Amniotic epithelial cell (primary cell): ENCODE data around the gene IFNA16.
"Not testable (repeated sequence)": the region's sequence is repeated elsewhere in the genome, so short reads cannot be mapped to it uniquely, and the experiment has no call there.

Experiments used
- DNase-seq: peaks from one replicate; pipeline ENCODE4 v3.0.0-alpha.2; 2010; ENCODE audit warnings: low read depth

Gene IFNA16

GRCh38 chr9:21194867-21195776, 22.0 kb downstream of the IFNA16 start:
- DNase-seq: peak; percentile 4

GRCh38 chr9:21187487-21187886, 29.6 kb downstream of the IFNA16 start, which contains the start of gene IFNA4:
Gene IFNA4, minus strand, starts transcription at chr9:21187587. Its CDS starts 56 bp downstream, at chr9:21187531.
- DNase-seq: not testable (repeated sequence)

- peak; percentile 10 for DNase-seq
Measured at GRCh38 chr9:21182810-21183736, 34.0 kb downstream of the IFNA16 start.

- DNase-seq: no peak
Measured at GRCh38 chr9:21174671-21175070, 42.4 kb downstream of the IFNA16 start.

GRCh38 chr9:21172156-21172555, 45.0 kb downstream of the IFNA16 start:
- DNase-seq: no peak

- no peak for DNase-seq
Measured at GRCh38 chr9:21171351-21171750, 45.8 kb downstream of the IFNA16 start.

- not testable (repeated sequence) for DNase-seq
Measured at GRCh38 chr9:21166560-21166959, 50.6 kb downstream of the IFNA16 start, which contains the start of gene IFNA21. Gene IFNA21, minus strand, starts transcription at chr9:21166660. Its CDS starts 48 bp downstream, at chr9:21166612.
